DND-41 (cell line): Measurements from ENCODE around the gene MGAT5.

Experiments used
- ATAC-seq: fragments of 200-7000 bp; cut with Tn5 transposase; 3 replicates; pipeline ENCODE4 v1.9.1; 2021; ENCODE audit warnings: low read depth; ENCODE audit not compliant: insufficient read depth
- DNase-seq: peaks from one replicate; pipeline ENCODE4 v3.0.0-alpha.2; 2020
- H2AFZ ChIP-seq: 2 replicates; pipeline ENCODE4 v1.6.0; 2012; ENCODE audit warnings: low read depth, low read length
- H3K27ac ChIP-seq: 2 replicates; pipeline ENCODE4 v1.5.1; 2012; ENCODE audit warnings: low read length, inconsistent platforms
- H3K27me3 ChIP-seq: fragments of 200-600 bp; sonication (generic); 2 replicates; pipeline ENCODE4 v1.6.0; 2012; ENCODE audit warnings: low read length, mild to moderate bottlenecking, inconsistent platforms; ENCODE audit not compliant: insufficient read depth, poor library complexity
- H3K36me3 ChIP-seq: 2 replicates; pipeline ENCODE4 v1.5.1; 2012; ENCODE audit warnings: low read length, inconsistent platforms; ENCODE audit not compliant: insufficient read depth
- H3K4me1 ChIP-seq: 2 replicates; pipeline ENCODE4 v1.5.1; 2012; ENCODE audit warnings: mild to moderate bottlenecking, low read length; ENCODE audit not compliant: insufficient read depth
- H3K4me2 ChIP-seq: 2 replicates; pipeline ENCODE4 v1.6.0; 2012; ENCODE audit warnings: mild to moderate bottlenecking, moderate library complexity, low read length, inconsistent platforms; ENCODE audit not compliant: insufficient read depth
- H3K4me3 ChIP-seq, 2 experiments: fragments of 200-600 bp in 1 of 2; shearing (Covaris generic) in 1 of 2; 2 replicates each; pipeline ENCODE4 v1.5.1; 2012 to 2016; ENCODE audit warnings: inconsistent platforms in 2 of 2, low read length in 2 of 2, mild to moderate bottlenecking in 2 of 2, low read depth in 1 of 2, moderate library complexity in 1 of 2
- H3K79me2 ChIP-seq: 2 replicates; pipeline ENCODE4 v1.6.0; 2012; ENCODE audit warnings: low read length, inconsistent platforms; ENCODE audit not compliant: insufficient read depth
- H3K9ac ChIP-seq: 2 replicates; pipeline ENCODE4 v1.6.0; 2012; ENCODE audit warnings: low read depth, mild to moderate bottlenecking, inconsistent platforms, low read length, moderate library complexity
- H3K9me3 ChIP-seq: 2 replicates; pipeline ENCODE4 v1.5.1; 2012; ENCODE audit warnings: low read length, moderate library complexity, mild to moderate bottlenecking, inconsistent platforms; ENCODE audit not compliant: insufficient read depth, severe bottlenecking
- H4K20me1 ChIP-seq: 2 replicates; pipeline ENCODE4 v1.6.0; 2012; ENCODE audit warnings: low read length; ENCODE audit not compliant: insufficient read depth
- CTCF ChIP-seq: IDR thresholded peaks from 2 replicates; pipeline ENCODE4 v1.5.1; 2012; ENCODE audit warnings: borderline replicate concordance, low read length, moderate library complexity, mild to moderate bottlenecking; ENCODE audit not compliant: poor library complexity, severe bottlenecking; ENCODE audit errors: extremely low read depth
- EZH2 ChIP-seq: IDR thresholded peaks from 3 replicates; pipeline ENCODE4 v1.6.1; 2012; ENCODE audit warnings: borderline replicate concordance, low read depth, mild to moderate bottlenecking, moderate library complexity, low read length, inconsistent platforms; ENCODE audit not compliant: severe bottlenecking

Gene MGAT5

GRCh38 chr2:134401081-134401497 lies 147.2 kb downstream of the MGAT5 start:
- Histone ChIP-seq H3K4me2 (no peak overlapping the region), H3K4me3 (no peak overlapping the region), H3K27ac (no peak overlapping the region), H4K20me1 (peaks cover 1% of the 10 kb centered on the region; the same call in 1 of the 2 replicates), H3K4me1 (no peaks in the 10 kb centered on the region), H3K79me2 (no peaks in the 10 kb centered on the region), H3K36me3 (peaks cover 38% of the 10 kb centered on the region), H2AFZ (no peak overlapping the region), H3K9ac (no peak overlapping the region), H3K27me3 (no peaks in the 10 kb centered on the region), H3K9me3 (no peaks in the 10 kb centered on the region)
- DNase-seq (no peak), ATAC-seq (no peak)
- TF ChIP-seq CTCF (no peak), EZH2 (no peak)

GRCh38 chr2:134401789-134402188 lies 147.9 kb downstream of the MGAT5 start:
- Histone ChIP-seq H3K27me3 (no peaks in the 10 kb centered on the region), H3K79me2 (no peaks in the 10 kb centered on the region), H4K20me1 (peaks cover 3% of the 10 kb centered on the region; the same call in 1 of the 2 replicates), H2AFZ (no peak overlapping the region), H3K9me3 (no peaks in the 10 kb centered on the region), H3K27ac (no peak overlapping the region), H3K4me1 (no peaks in the 10 kb centered on the region), H3K4me3 (no peak overlapping the region), H3K36me3 (peaks cover 40% of the 10 kb centered on the region), H3K9ac (no peak overlapping the region), H3K4me2 (no peak overlapping the region)
- no peak for DNase-seq
- no peak for TF ChIP-seq CTCF
- no peak for TF ChIP-seq EZH2
- ATAC-seq, result no peak

- Histone ChIP-seq H2AFZ (no peak overlapping the region), H3K4me2 (no peak overlapping the region), H3K27me3 (no peaks in the 10 kb centered on the region), H3K9me3 (no peaks in the 10 kb centered on the region), H4K20me1 (peaks cover 3% of the 10 kb centered on the region; the same call in 1 of the 2 replicates), H3K79me2 (no peaks in the 10 kb centered on the region), H3K4me1 (no peaks in the 10 kb centered on the region), H3K36me3 (peaks cover 44% of the 10 kb centered on the region), H3K27ac (no peak overlapping the region), H3K9ac (no peak overlapping the region), H3K4me3 (no peak overlapping the region)
- ATAC-seq (no peak), DNase-seq (no peak)
- TF ChIP-seq CTCF (no peak), EZH2 (no peak)
Observed at GRCh38 chr2:134402410-134402809, 148.5 kb downstream of the MGAT5 start.

- ATAC-seq (no peak), DNase-seq (no peak)
- H3K27ac ChIP-seq, result no peak overlapping the region
- TF ChIP-seq EZH2 (no peak), CTCF (no peak)
- no peaks in the 10 kb centered on the region for H3K79me2 ChIP-seq
- no peak overlapping the region for H3K9ac ChIP-seq
- no peak overlapping the region for H2AFZ ChIP-seq
- H3K9me3 ChIP-seq, result no peaks in the 10 kb centered on the region
- H3K4me1 ChIP-seq, result peaks cover 17% of the 10 kb centered on the region
- peaks cover 17% of the 10 kb centered on the region for H4K20me1 ChIP-seq
- no peak overlapping the region for H3K4me3 ChIP-seq
- peaks cover 42% of the 10 kb centered on the region for H3K36me3 ChIP-seq
- H3K27me3 ChIP-seq, result no peaks in the 10 kb centered on the region
- no peak overlapping the region for H3K4me2 ChIP-seq
Observed at GRCh38 chr2:134405611-134406081, 151.8 kb downstream of the MGAT5 start.
